22Rv1 (cell line): ENCODE results near the gene ACCS.

ENCODE experiments used
- ZFX ChIP-seq: fragments of 450-650 bp; IDR thresholded peaks from 2 replicates; pipeline ENCODE4 v1.6.1; 2017; ENCODE audit warnings: antibody characterized with exemption, borderline replicate concordance
- TF ChIP-seq, protein P1 (sequence below): fragments of 450-650 bp; IDR thresholded peaks from 2 replicates; pipeline ENCODE4 v1.5.1; 2017; ENCODE audit warnings: mild to moderate bottlenecking

DNA sequence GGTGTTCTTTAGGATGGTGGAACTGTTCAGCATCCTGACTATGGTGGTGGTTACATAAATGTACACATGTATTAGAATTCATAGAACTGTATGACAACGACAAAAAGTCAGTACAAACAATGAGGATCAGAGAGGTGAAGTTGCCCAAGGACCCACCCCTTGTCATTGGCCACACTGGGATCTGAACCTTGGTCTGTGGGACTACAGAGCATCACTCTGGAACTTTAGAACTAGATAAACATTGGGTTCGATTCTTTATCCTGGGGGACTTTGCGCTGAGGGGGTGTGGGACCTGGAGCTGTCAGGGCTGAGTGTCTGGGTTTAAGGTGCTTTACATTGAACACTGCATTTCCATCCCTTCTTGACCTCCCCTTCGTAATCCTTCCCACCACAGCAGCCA is 16.6 kb downstream of the ACCS start:
- TF ChIP-seq, protein P1, sequence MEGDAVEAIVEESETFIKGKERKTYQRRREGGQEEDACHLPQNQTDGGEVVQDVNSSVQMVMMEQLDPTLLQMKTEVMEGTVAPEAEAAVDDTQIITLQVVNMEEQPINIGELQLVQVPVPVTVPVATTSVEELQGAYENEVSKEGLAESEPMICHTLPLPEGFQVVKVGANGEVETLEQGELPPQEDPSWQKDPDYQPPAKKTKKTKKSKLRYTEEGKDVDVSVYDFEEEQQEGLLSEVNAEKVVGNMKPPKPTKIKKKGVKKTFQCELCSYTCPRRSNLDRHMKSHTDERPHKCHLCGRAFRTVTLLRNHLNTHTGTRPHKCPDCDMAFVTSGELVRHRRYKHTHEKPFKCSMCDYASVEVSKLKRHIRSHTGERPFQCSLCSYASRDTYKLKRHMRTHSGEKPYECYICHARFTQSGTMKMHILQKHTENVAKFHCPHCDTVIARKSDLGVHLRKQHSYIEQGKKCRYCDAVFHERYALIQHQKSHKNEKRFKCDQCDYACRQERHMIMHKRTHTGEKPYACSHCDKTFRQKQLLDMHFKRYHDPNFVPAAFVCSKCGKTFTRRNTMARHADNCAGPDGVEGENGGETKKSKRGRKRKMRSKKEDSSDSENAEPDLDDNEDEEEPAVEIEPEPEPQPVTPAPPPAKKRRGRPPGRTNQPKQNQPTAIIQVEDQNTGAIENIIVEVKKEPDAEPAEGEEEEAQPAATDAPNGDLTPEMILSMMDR = no peak
- TF ChIP-seq ZFX = no peak
